MG63 (cell line): ENCODE data around the gene PARS2. TPM values are rescaled to one million over a fixed set of nuclear protein-coding genes. Genes with fewer than 3 reads are reported as not detected.

ENCODE experiments used
- DNase-seq: peaks from one replicate; pipeline ENCODE4 v3.0.0-alpha.2; 2020
- H3K27me3 ChIP-seq: fragments of 250-450 bp; sonication (Bioruptor Pico); 2 replicates; pipeline ENCODE4 v1.5.1; 2020; ENCODE audit warnings: mild to moderate bottlenecking, moderate library complexity
- H3K36me3 ChIP-seq: fragments of 250-450 bp; sonication (Bioruptor Pico); 2 replicates; pipeline ENCODE4 v1.5.1; 2020; ENCODE audit warnings: mild to moderate bottlenecking, moderate library complexity
- H3K4me3 ChIP-seq: fragments of 250-450 bp; sonication (Bioruptor Pico); 2 replicates; pipeline ENCODE4 v1.5.1; 2020; ENCODE audit warnings: mild to moderate bottlenecking, moderate library complexity
- H3K9me3 ChIP-seq: fragments of 250-450 bp; sonication (Bioruptor Pico); 2 replicates; pipeline ENCODE4 v1.5.1; 2020; ENCODE audit warnings: mild to moderate bottlenecking, moderate library complexity
- total RNA-seq: library from RNA; depleted of rRNA; stranded (reverse); fragments of >200 nt; shearing (Covaris generic); gene quantifications from 2 replicates; pipeline ENCODE4 v1.2.3, GENCODE V29; 2014; ENCODE audit warnings: low replicate concordance

The PARS2 gene
- total RNA-seq, 1 experiment from 2014 or later, result 7.5 TPM

DNA sequence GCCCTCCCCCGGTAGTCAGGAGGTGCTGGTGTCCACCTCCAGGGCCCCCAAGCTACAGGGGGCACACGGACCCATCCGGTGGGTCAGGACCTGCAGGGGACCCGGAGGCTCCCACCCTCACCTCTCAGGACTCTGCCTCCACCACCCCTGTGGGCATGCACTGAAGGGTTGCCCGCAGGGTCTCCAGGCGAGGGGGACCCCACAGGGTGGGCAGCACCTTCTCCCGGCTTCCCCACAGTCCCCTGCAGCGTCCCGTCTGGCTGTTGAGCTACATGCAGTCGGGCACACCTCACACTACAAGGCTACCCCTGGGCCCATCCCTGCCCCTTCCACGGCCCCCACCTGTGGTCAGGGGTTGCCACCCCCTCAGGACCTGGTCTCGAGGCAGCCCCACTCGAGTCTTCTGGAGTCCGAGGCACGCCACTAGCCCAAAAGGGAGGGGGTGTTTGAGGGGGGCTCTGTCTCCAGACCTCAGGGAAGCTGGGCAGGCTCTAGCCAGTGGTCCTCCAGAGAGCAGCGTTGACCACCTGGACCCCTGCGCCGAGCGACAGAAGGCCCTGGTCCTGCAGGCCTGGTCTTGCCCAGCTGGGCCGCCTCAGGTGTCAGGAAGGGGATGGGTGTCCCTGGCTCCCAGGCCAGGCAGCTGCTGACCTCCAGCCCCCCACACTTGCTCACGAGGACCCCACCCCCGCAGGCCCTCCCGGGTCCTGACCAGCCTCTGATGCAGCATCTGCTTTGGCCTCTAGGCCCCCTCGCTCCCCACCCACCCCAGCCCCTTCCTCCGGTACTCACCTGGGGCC, 9.6 kb downstream of the PARS2 start:
- Histone ChIP-seq H3K27me3 (no peaks in the 10 kb centered on the region), H3K4me3 (no peak overlapping the region)
- no peak for DNase-seq

DNA sequence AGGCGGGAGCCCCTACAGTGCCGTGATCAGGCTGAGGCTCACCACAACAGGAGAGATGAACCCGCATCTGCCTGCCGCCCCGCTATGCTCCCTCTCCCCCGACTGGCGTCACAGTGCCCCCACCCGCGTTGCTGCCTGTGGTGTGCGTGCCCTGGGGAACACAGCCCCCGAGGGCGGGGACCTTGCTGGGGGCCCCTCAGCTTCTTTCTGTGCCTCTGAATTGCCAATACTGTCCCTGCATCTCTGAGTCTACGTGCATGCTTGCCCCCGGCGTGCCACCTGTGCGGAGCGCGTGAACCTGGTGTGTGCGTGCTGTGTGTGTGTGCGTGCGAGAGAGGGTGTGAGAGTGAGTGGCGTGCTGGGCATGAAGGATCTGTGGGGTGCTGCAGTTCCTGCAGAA, 10.3 kb downstream of the PARS2 start:
- Histone ChIP-seq H3K36me3 (peaks cover 4% of the 10 kb centered on the region; the same call in 1 of the 2 replicates), H3K9me3 (no peaks in the 10 kb centered on the region), H3K27me3 (no peaks in the 10 kb centered on the region), H3K4me3 (no peak overlapping the region)
- no peak for DNase-seq

More for the DNA sequence above, 9.6 kb downstream of the PARS2 start:
- H3K9me3 ChIP-seq, result no peaks in the 10 kb centered on the region
- peaks cover 4% of the 10 kb centered on the region; the same call in 1 of the 2 replicates for H3K36me3 ChIP-seq

DNA sequence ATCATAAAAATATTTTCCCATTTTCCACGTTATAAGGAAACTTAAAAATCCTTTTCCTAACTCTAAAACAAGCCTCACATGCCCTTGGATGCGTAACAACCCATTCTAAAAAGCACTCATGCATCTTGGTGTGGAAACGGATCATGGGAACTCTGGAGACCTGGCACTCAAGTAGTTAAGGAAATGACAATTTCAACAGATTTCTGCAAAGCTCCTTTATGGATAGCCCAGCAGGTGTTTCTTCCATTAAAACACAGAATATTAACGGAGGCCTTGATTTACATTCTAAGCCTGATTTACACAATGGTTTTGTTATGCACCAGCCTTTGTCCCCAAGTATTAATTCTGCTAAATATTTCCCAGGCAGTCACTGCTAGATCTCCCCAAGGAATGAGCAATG, 12.9 kb downstream of the PARS2 start:
- Histone ChIP-seq H3K4me3 (no peak overlapping the region), H3K9me3 (no peaks in the 10 kb centered on the region), H3K27me3 (no peaks in the 10 kb centered on the region), H3K36me3 (no peaks in the 10 kb centered on the region)
- no peak for DNase-seq

DNA sequence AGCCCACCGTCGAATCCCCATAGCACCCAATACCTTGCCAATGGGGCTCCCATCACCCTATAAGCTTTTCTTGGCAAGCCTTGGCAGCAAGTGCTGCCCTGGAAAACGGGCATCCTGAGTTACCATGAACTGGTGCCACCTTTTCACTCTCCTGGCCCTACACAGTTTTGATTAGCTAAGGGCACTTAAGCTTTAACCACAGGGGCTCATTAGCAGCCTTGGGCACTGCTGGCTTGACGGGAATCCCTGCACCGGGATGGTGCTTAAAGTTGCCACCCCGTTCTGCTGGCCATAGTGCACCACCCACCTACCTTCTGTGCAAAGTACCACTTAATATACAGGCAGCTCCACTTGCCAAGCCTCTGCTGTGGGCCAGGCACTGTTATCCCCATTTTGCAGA, 13.7 kb downstream of the PARS2 start:
- no peak for DNase-seq
- H3K36me3 ChIP-seq, result no peaks in the 10 kb centered on the region
- no peaks in the 10 kb centered on the region for H3K27me3 ChIP-seq
- H3K4me3 ChIP-seq, result no peak overlapping the region
- no peaks in the 10 kb centered on the region for H3K9me3 ChIP-seq

DNA sequence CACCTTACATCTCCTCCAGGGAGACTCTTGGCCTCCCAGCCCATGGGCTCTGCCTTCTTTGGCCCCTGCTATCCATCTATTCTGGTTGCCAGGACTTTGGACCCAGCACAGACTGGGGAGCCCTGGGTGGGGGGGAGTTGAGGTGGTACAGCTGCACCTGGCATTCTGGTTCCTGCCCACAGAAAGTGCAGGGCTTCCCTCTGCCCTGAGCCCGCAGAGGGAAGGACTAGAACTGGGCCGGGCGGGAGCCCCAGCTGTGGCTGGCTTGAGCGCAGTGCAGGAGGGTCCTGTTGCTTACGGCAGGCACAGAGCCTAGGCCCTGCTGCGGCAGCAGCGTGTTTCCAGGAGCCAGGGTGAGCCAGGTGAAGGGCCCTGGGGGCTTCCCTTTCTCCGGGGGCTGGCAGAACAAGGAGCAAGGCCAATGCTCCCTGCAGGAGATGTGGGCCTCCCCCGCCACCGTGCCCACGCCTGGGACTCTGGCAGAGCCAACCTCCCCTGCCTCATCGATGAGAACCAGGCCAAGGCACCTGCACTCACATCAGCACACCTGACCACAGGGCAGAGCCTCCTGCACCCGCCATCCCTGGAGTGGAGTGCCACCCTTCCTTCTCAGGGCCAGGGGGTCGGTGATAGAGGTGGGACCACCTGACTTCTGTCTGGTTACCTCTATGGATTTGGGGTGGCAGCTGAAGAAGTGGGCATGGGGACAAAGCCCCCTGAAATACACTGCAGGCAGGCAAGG, 16.1 kb downstream of the PARS2 start:
- no peaks in the 10 kb centered on the region; the same call in 1 of the 2 replicates for H3K36me3 ChIP-seq
- no peaks in the 10 kb centered on the region for H3K27me3 ChIP-seq
- DNase-seq, result no peak
- no peaks in the 10 kb centered on the region for H3K9me3 ChIP-seq
- no peak overlapping the region for H3K4me3 ChIP-seq

DNA sequence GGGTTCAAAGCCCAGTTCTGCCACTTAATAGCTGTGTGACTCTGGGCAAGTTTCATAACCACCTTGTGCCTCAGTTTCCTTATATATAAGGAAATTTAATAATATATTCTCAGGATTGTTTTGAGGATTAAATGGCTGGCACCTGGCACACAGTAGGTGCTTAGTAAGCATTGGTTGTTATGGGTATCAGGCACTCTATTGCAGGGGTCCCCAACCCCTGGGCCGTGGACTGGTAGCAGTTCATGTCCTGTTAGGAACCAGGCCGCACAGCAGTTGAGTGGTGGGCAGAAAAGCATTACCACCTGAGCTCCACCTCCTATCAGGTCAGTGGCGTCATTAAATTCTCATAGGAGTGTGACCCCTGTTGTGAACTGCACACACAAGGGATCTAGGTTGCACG, 18.5 kb downstream of the PARS2 start:
- Histone ChIP-seq H3K4me3 (no peak overlapping the region), H3K9me3 (no peaks in the 10 kb centered on the region), H3K27me3 (no peaks in the 10 kb centered on the region), H3K36me3 (peaks cover 12% of the 10 kb centered on the region)
- no peak for DNase-seq

DNA sequence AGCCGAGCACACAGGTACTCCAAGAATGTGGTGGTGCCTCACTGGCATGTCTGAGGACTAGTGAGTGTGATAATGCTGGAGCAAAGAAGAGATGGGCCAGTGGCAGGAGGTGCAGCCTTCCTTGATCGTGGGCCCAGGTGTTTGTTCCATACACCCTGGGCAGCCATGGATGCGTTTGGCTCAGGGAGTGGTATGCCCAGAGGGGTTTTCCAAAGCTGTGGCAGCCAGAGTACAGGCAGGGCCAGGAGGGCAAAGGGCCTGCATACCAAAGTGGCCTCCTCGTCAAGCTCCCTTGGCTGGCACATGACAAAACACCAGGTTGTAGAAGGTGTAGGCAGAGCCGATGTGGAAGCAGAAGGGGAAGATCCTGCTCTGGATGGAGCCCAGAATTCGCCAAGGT, 19.0 kb downstream of the PARS2 start:
- Histone ChIP-seq H3K9me3 (no peaks in the 10 kb centered on the region), H3K27me3 (no peaks in the 10 kb centered on the region), H3K4me3 (no peak overlapping the region), H3K36me3 (peaks cover 15% of the 10 kb centered on the region)
- no peak for DNase-seq

DNA sequence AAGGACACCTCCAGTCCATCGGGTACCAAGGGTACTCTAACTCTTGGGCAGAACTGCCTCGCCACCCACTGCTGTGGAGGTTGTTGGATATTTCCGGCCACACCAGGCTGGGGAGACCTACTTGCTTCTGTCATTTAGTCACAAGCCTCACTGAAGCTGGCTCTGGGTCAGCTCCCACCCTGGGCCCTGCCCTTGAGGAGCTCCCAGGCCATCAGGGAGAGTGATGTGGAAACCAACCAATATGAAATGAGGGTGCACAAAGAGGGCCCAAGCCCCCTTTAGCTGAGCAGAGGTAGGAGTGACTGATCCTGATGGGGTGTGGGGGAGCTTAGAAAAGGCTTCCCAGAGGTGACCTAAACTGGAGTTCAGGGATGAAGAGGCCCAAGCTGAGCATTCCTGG, 19.6 kb downstream of the PARS2 start:
- H3K4me3 ChIP-seq, result no peak overlapping the region
- H3K36me3 ChIP-seq, result peaks cover 18% of the 10 kb centered on the region
- H3K27me3 ChIP-seq, result no peaks in the 10 kb centered on the region
- H3K9me3 ChIP-seq, result no peaks in the 10 kb centered on the region
- no peak for DNase-seq

DNA sequence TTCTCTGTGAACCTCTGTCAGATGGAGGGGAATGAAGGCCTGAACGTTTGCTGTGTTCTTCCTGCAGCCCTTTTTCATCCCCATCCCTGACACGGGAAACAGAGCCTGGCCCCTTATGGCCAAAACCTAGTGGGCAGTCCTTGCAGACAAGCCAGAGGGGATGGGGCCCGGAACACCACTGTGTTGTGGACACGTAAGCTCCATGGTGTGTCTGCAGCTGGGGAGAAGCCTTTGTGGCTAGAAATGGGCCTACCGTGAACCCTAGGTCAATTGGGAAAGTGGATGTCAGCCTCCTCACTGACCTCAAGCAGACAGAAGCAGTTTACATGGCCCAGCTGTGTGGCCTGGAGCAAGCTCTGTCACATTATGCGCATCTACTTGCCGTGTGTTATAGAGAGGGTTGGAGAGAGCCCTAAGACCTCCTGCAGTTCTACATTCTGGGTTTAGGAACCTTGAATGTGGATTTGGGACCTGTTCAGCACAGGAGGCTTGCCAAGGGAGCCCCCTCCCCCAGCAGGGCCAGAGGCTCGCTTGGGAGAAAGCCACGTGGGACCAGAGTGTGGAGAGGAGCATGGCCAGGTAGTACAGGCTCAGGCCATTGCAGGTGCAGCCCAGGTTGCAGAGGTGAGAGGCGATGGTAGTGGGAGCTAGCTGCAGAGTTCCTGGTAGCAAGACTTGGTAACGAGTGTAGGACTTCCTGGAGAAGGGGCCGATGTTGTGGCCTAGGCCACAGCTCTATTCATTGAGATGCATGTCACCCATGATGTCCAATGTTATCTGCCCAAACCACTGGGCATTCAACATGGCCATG, 20.7 kb downstream of the PARS2 start:
- H3K27me3 ChIP-seq, result no peaks in the 10 kb centered on the region
- DNase-seq, result no peak
- H3K36me3 ChIP-seq, result peaks cover 24% of the 10 kb centered on the region
- no peak overlapping the region for H3K4me3 ChIP-seq
- no peaks in the 10 kb centered on the region for H3K9me3 ChIP-seq

DNA sequence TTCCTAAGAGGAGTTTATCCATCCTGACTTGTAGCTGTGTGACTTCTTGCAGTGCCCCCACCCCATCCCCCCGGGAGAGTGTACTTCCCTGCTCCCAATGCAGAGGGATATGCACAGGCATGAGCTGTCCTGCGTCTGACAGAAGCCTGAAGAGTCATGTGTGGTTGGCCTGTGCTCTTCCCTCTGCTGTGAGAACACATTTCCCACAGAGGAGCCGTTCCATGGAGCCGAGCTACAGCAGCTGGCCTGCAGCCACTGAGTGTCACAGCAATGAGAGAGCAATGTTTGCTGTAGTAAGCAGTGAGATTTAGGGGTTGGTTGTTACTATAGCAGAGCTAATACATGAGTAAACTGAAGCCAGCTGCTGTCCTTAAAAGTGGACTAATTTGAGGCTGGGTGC, 22.0 kb downstream of the PARS2 start:
- no peak for DNase-seq
- H3K9me3 ChIP-seq, result no peaks in the 10 kb centered on the region
- H3K27me3 ChIP-seq, result no peaks in the 10 kb centered on the region
- no peak overlapping the region for H3K4me3 ChIP-seq
- peaks cover 34% of the 10 kb centered on the region for H3K36me3 ChIP-seq

DNA sequence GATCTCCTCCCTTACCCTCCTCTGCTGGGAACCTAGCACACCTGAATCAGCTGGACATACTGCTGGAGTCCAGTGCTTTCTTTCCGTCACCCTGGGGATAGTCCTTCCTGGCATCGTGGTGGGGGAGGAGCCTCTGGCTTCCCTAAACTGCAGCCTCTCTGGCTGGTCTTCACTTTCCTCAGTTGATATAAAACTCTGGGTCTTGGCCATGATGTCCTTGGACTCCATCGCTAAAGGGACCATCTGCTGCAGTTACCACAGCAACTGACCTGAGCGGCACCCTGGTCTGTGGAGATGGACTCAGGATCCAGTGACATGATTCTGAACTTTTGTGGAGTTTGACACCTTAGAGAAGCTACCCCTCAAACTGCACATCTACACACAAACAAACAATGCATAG, 22.8 kb downstream of the PARS2 start:
- Histone ChIP-seq H3K9me3 (no peaks in the 10 kb centered on the region), H3K4me3 (no peak overlapping the region), H3K27me3 (no peaks in the 10 kb centered on the region), H3K36me3 (peaks cover 42% of the 10 kb centered on the region)
- no peak for DNase-seq

DNA sequence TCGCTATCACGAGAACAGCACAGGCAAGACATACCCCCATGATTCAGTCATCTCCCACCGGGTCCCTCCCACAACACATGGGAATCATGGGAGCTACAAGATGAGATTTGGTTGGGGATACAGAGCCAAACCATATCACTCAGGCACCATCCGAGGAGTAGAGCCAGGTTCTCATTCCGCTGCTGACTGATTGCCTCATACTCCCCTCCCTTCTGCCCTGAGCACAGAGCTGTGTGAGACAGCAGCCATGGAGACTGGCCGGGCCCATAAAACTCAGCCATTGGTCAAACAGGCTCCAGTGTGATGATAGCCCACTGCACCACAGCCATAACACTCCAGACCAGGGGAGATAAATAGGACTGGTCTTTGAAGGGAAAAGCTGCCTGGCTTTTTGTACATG, 26.1 kb downstream of the PARS2 start:
- peaks cover 58% of the 10 kb centered on the region for H3K36me3 ChIP-seq
- no peaks in the 10 kb centered on the region for H3K9me3 ChIP-seq
- H3K27me3 ChIP-seq, result no peaks in the 10 kb centered on the region
- no peak for DNase-seq
- H3K4me3 ChIP-seq, result no peak overlapping the region

DNA sequence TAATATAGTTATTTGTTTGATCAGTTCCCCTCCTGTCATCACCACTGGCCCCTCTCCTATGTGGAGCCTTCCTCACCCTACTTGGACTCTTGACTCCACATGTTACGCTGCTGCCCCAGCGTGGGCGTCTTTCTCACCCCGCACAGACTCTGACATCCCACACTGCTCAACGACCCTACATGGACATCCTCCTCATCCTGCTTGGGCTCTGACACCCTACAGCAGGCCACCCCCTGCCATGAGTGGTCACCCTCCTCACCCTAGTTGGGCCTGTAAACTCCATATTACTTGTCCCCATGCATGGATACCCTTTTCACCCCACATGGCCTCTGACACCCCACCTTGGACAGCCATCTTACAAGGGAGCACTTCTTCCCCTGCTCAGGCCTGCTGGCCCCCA, 27.6 kb downstream of the PARS2 start:
- Histone ChIP-seq H3K27me3 (no peaks in the 10 kb centered on the region), H3K36me3 (peaks cover 51% of the 10 kb centered on the region), H3K9me3 (no peaks in the 10 kb centered on the region), H3K4me3 (no peak overlapping the region)
- DNase-seq, result no peak

DNA sequence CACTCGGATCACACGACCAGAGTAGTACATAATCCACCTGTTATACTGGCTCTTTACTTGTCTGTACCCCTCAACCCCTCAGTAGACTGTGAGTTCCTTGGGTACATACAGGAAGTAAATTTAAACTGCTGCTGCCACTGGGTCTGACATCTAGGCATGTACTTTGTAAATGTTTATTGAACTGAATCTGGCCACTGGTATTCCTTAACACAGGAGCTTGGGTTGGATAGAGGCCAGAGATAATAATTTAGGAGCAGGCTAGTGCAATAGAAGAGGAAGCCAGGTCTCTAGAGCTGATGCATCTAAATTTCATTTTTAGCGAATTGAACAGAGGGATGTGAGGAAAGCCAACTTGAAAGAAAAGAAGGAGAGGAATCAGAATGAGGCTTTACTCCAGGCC, 36.3 kb downstream of the PARS2 start:
- Histone ChIP-seq H3K4me3 (no peak overlapping the region), H3K27me3 (no peaks in the 10 kb centered on the region), H3K36me3 (peaks cover 62% of the 10 kb centered on the region), H3K9me3 (no peaks in the 10 kb centered on the region)
- no peak for DNase-seq

DNA sequence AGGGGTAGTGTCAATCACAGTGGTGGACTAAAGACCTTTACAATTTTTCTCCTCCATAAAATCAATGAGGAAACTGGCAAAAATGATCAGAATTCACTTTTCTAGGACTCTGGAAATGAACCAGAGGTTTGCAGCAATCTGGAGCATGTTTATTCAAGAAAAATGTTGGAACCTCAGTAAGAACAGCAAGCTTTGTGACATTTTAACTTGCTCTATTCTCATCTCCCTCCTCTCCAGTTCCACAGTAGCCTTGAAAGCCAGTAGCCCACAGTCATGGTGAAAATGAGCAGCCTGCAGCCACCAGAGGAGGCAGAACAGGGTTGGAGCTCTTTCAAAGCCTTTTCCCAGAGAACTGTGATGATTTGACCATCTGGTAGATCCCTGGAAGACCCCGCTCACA, 39.6 kb downstream of the PARS2 start:
- Histone ChIP-seq H3K9me3 (no peaks in the 10 kb centered on the region), H3K4me3 (no peak overlapping the region), H3K36me3 (peaks cover 75% of the 10 kb centered on the region), H3K27me3 (no peaks in the 10 kb centered on the region)
- no peak for DNase-seq

DNA sequence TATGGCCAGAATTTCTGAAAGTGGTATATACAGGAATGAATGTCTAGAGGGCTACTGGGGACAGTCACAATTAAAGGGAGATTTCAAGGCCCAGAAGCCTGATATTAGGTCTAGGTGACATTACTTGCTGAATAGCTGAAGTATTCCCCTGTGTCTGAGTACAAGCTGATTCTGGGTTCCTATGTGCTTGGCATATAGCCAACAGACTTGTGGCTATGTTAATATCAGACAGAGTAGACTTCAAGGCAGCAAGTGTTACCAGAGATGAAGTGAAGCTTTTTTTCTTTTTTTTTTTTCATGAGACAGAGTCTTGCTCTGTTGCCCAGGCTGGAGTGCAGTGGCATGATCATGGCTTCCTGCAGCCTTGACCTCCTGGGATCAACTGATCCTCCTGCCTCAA, 40.3 kb downstream of the PARS2 start:
- peaks cover 81% of the 10 kb centered on the region for H3K36me3 ChIP-seq
- DNase-seq, result no peak
- no peaks in the 10 kb centered on the region for H3K9me3 ChIP-seq
- H3K4me3 ChIP-seq, result no peak overlapping the region
- no peaks in the 10 kb centered on the region for H3K27me3 ChIP-seq

DNA sequence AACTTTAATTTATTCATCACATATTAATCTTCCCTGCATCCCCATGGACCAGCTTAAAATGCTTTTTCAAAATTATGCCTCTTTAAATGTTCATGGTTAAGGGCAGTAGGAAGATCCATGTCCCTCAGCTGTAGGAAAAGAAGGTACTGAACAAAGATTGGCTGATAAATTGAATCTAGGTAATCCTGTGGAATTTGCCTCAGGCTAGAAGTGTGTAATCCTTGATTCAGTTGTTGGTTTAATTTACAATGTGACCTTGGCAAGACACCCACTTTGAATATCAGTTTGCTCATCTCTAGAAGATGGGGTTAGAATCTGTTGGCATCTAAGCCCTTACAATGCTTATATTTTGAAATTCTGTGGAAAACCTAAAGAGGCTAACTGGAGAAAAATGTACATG, 42.6 kb downstream of the PARS2 start:
- Histone ChIP-seq H3K4me3 (no peak overlapping the region), H3K27me3 (no peaks in the 10 kb centered on the region), H3K36me3 (peaks cover 91% of the 10 kb centered on the region), H3K9me3 (no peaks in the 10 kb centered on the region)
- no peak for DNase-seq
